Measurements from ENCODE around the gene ANKRD60. TPM values are rescaled to one million over a fixed set of nuclear protein-coding genes. Genes with fewer than 3 reads are reported as not detected.
A peak's percentile ranks its signal among the peaks of the same experiment; 100 is the strongest.

The ANKRD60 gene
- total and polyA plus RNA-seq, 2 of the 4 experiments (the other 2 are of a cell fraction), result not detected

- H2BK120ac ChIP-seq (ENCODE audit: low read depth, low read length), result no peak overlapping the region
- ATAC-seq (ENCODE audit: low read depth) (no peak), DNase-seq (peak; percentile 22)
- ChIA-PET POLR2A (ENCODE audit: unreplicated experiment) (no interaction called here), CTCF (no interaction called here)
- in situ Hi-C loops (cut with MboI; ENCODE audit: low sequenced_read_pairs), result loop anchor here (10.0 to 25.0 kb wide), 3 partner anchors 203 to 806 kb away; partner anchors contain the start of genes ATP5F1E, PRELID3B and STX16
- H3K4me1 ChIP-seq (ENCODE audit: control insufficient read depth, insufficient read depth, low read length), result no peaks in the 10 kb centered on the region
- no peak overlapping the region for H2BK15ac ChIP-seq (ENCODE audit: low read depth, low read length)
- H3K23ac ChIP-seq (ENCODE audit: low read depth, low read length), result no peak overlapping the region
- H3K4me3 ChIP-seq (ENCODE audit: insufficient read depth, low read depth, low read length), result no peak overlapping the region
- H3K4me2 ChIP-seq (ENCODE audit: low read depth, low read length), result no peak overlapping the region
- H4K8ac ChIP-seq (ENCODE audit: low read depth in 2 of 2, low read length in 2 of 2), result no peak overlapping the region
- dilution Hi-C loops (cut with HindIII; ENCODE audit: low sequenced_read_pairs, unreplicated experiment), result loop anchor here (25.0 kb wide), 1 partner anchor 431 kb away; the partner anchor contains the start of gene STX16
- peaks cover 2% of the 10 kb centered on the region; the same call in 1 of the 2 replicates for H3K9me3 ChIP-seq (ENCODE audit: control insufficient read depth, insufficient read depth, low read length)
- no peak overlapping the region for H4K5ac ChIP-seq (ENCODE audit: low read depth, low read length)
- H2AK5ac ChIP-seq (ENCODE audit: low read depth, low read length), result no peak overlapping the region
- H3K4ac ChIP-seq (ENCODE audit: low read depth, low read length), result no peak overlapping the region
- TF ChIP-seq SMC3 (IDR thresholded peaks at IDR 0.05; ENCODE audit: low read depth, low read length) (no peak), RFX5 (IDR thresholded peaks at IDR 0.05; ENCODE audit: low read depth, low read length) (no peak), USF2 (IDR thresholded peaks at IDR 0.05; ENCODE audit: low read depth, low read length) (no peak), FOS (IDR thresholded peaks at IDR 0.05; ENCODE audit: low read depth, low read length) (no peak), MAZ (IDR thresholded peaks at IDR 0.05; ENCODE audit: borderline replicate concordance, low read depth, low read length) (no peak), CEBPB (IDR thresholded peaks at IDR 0.05; ENCODE audit: low read depth, low read length) (no peak), MAFK (IDR thresholded peaks at IDR 0.05; ENCODE audit: low read depth, low read length) (no peak), BHLHE40 (IDR thresholded peaks at IDR 0.05; ENCODE audit: low read depth, low read length) (no peak), POLR2A (IDR thresholded peaks at IDR 0.05; ENCODE audit: low read depth, low read length) (no peak), CHD1 (IDR thresholded peaks at IDR 0.05; ENCODE audit: low read depth, low read length) (no peak), ELK1 (IDR thresholded peaks at IDR 0.05; ENCODE audit: borderline replicate concordance, low read depth, low read length) (no peak), CTCF (conservative IDR thresholded peaks at IDR 0.05; ENCODE audit: low read depth, low read length) (no peak), NFE2L2 (IDR thresholded peaks at IDR 0.05; ENCODE audit: low read depth, low read length) (no peak), RAD21 (IDR thresholded peaks at IDR 0.05; ENCODE audit: low read length) (no peak), RCOR1 (IDR thresholded peaks at IDR 0.05; ENCODE audit: insufficient replicate concordance, low read length) (no peak), MXI1 (IDR thresholded peaks at IDR 0.05; ENCODE audit: borderline replicate concordance, low read depth, low read length) (no peak)
- no peaks in the 10 kb centered on the region for H3K9me1 ChIP-seq (ENCODE audit: insufficient read depth, low read length)
- intact Hi-C loops (cut with micrococcal nuclease), result loop anchor here (10.0 kb wide), 3 partner anchors 603 to 993 kb away; partner anchors contain the start of gene PRELID3B
- H3K27me3 ChIP-seq (ENCODE audit: control insufficient read depth, insufficient read depth, low read length), result peaks cover 18% of the 10 kb centered on the region
- no peak overlapping the region for H2BK20ac ChIP-seq (ENCODE audit: low read depth, low read length)
- no TSS peak for BruUV-seq (replicated peaks)
- H3K79me1 ChIP-seq (ENCODE audit: low read depth in 1 of 2, low read length in 2 of 2), result no peaks in the 10 kb centered on the region
- H3K14ac ChIP-seq (replicated peaks; ENCODE audit: low read depth, low read length), result no peak overlapping the region
- H3K9ac ChIP-seq (ENCODE audit: low read depth, low read length), result no peak overlapping the region
- no peak overlapping the region for H2AK9ac ChIP-seq (replicated peaks; ENCODE audit: low read depth, low read length, poor library complexity)
- no peak overlapping the region for H2AFZ ChIP-seq (replicated peaks; ENCODE audit: low read length, poor library complexity)
- H3K18ac ChIP-seq (ENCODE audit: low read depth, low read length), result no peak overlapping the region
- WGBS, 2 experiments (ENCODE audit: extremely low coverage in 2 of 2, insufficient read length in 1 of 2), result 78% methylated on average over 5 of the region's 6 CpGs; no CpG with 5 or more reads in 1 of the 2 experiments
- H4K20me1 ChIP-seq (ENCODE audit: insufficient read depth, low read length), result no peaks in the 10 kb centered on the region; the same call in 1 of the 2 replicates
- no peak overlapping the region for H4K91ac ChIP-seq (ENCODE audit: insufficient read depth, low read depth, low read length)
- H3K27ac ChIP-seq (ENCODE audit: insufficient read depth, low read length), result no peak overlapping the region
- H3K56ac ChIP-seq (ENCODE audit: extremely low read depth, insufficient read depth, low read length), result no peak overlapping the region
- no peak overlapping the region for H2BK5ac ChIP-seq (ENCODE audit: low read depth, low read length, poor library complexity, severe bottlenecking)
- peaks cover 7% of the 10 kb centered on the region for H3K36me3 ChIP-seq (ENCODE audit: control insufficient read depth, insufficient read depth, low read length)
Observed at GRCh38 chr20:58231683-58232082, 3.2 kb upstream of the ANKRD60 start.

All from IMR-90 (cell line).